ENCODE results near the gene NEUROD1.

The NEUROD1 gene

DNA sequence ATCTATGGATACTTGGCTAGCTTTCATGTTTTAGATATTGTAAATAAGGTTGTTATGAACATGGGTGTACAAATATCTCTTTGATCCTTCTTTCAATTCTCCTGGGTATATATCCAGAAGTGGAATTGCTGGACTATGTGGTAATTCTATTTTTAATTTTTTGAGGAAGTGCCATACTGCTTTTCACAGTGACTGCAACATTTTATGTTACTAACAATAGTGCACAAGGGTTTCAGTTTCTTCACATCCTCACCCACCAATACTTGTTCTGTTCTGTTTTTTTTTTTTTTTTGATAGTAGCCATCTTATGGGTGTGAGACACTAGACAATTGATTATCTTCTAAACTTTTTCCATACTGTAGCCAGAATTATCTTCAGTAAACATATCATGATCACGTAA is 17.3 kb upstream of the NEUROD1 start:
- Histone ChIP-seq H3K9me3 (ENCODE audit: control insufficient read depth, low read length) (no peaks in the 10 kb centered on the region), H3K4me3 (ENCODE audit: insufficient read depth in 1 of 2, low read depth in 1 of 2, low read length in 2 of 2) (no peak overlapping the region), H4K8ac (ENCODE audit: low read length) (no peak overlapping the region), H3K9ac (ENCODE audit: low read length) (no peak overlapping the region), H2AFZ (ENCODE audit: low read depth, low read length) (no peak overlapping the region), H3K4me2 (ENCODE audit: low read length, poor library complexity, severe bottlenecking) (no peak overlapping the region), H3K4ac (ENCODE audit: low read depth in 1 of 2, low read length in 2 of 2) (no peak overlapping the region), H2BK15ac (ENCODE audit: low read depth, poor library complexity, severe bottlenecking) (no peak overlapping the region), H3K79me1 (replicated peaks; ENCODE audit: low read length, poor library complexity, severe bottlenecking) (no peaks in the 10 kb centered on the region), H3K18ac (ENCODE audit: low read depth in 1 of 2, low read length in 2 of 2) (no peak overlapping the region), H4K91ac (ENCODE audit: low read length) (no peak overlapping the region), H3K27me3 (ENCODE audit: control insufficient read depth in 1 of 2, insufficient read depth in 1 of 2, low read length in 2 of 2) (peaks cover 6 to 25% of the 10 kb centered on the region in 2 experiments), H2BK120ac (ENCODE audit: low read depth, low read length) (no peak overlapping the region), H2BK5ac (ENCODE audit: low read depth, low read length, poor library complexity, severe bottlenecking) (no peak overlapping the region), H3K36me3 (ENCODE audit: control insufficient read depth in 1 of 2, insufficient read depth in 2 of 2, low read depth in 1 of 2, low read length in 2 of 2) (no peaks in the 10 kb centered on the region), H2BK12ac (ENCODE audit: low read length in 2 of 2) (no peak overlapping the region), H3K14ac (ENCODE audit: low read length in 2 of 2) (no peak overlapping the region), H2AK5ac (ENCODE audit: low read length, severe bottlenecking) (no peak overlapping the region), H3K23ac (ENCODE audit: low read length in 2 of 2) (no peak overlapping the region), H3K27ac (ENCODE audit: low read length, poor library complexity, severe bottlenecking) (no peak overlapping the region), H3K4me1 (ENCODE audit: control insufficient read depth, insufficient read depth, low read depth, low read length) (no peaks in the 10 kb centered on the region)
- DNase-seq: no peak
- 97% methylated on average over 1 of the region's 1 CpG for WGBS

DNA sequence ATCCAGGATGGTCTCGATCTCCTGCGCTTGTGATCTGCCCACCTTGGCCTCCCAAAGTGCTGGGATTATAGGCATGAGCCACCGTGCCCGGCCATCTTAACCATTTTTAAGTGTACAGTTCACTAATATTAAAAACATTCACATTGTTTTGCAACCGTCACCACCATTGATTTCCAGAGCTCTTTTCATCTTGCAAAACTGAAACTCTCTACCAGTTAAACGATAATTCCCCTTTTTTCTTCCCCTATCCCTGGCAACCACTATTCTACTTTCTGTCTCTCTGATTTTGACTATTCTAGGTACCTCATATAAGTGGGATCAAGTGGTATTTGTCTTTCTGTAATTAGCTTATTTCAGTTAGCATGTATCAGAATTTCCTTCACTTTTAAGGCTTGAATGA is 16.8 kb upstream of the NEUROD1 start:
- H3K9me3 ChIP-seq (ENCODE audit: control insufficient read depth, low read length): no peaks in the 10 kb centered on the region
- no peak overlapping the region for H2BK12ac ChIP-seq (ENCODE audit: low read length in 2 of 2)
- no peaks in the 10 kb centered on the region for H3K4me1 ChIP-seq (ENCODE audit: control insufficient read depth, insufficient read depth, low read depth, low read length)
- no peak overlapping the region for H3K4me2 ChIP-seq (ENCODE audit: low read length, poor library complexity, severe bottlenecking)
- H2BK120ac ChIP-seq (ENCODE audit: low read depth, low read length): no peak overlapping the region
- H4K91ac ChIP-seq (ENCODE audit: low read length): no peak overlapping the region
- no peak overlapping the region for H2BK15ac ChIP-seq (ENCODE audit: low read depth, poor library complexity, severe bottlenecking)
- no peak overlapping the region for H3K4me3 ChIP-seq (ENCODE audit: insufficient read depth in 1 of 2, low read depth in 1 of 2, low read length in 2 of 2)
- H3K18ac ChIP-seq (ENCODE audit: low read depth in 1 of 2, low read length in 2 of 2): no peak overlapping the region
- H2AK5ac ChIP-seq (ENCODE audit: low read length, severe bottlenecking): no peak overlapping the region
- peaks cover 6 to 25% of the 10 kb centered on the region in 2 experiments for H3K27me3 ChIP-seq (ENCODE audit: control insufficient read depth in 1 of 2, insufficient read depth in 1 of 2, low read length in 2 of 2)
- H3K36me3 ChIP-seq (ENCODE audit: control insufficient read depth in 1 of 2, insufficient read depth in 2 of 2, low read depth in 1 of 2, low read length in 2 of 2): no peaks in the 10 kb centered on the region
- H2AFZ ChIP-seq (ENCODE audit: low read depth, low read length): no peak overlapping the region
- H2BK5ac ChIP-seq (ENCODE audit: low read depth, low read length, poor library complexity, severe bottlenecking): no peak overlapping the region
- H4K8ac ChIP-seq (ENCODE audit: low read length): no peak overlapping the region
- no peaks in the 10 kb centered on the region for H3K79me1 ChIP-seq (replicated peaks; ENCODE audit: low read length, poor library complexity, severe bottlenecking)
- no peak overlapping the region for H3K23ac ChIP-seq (ENCODE audit: low read length in 2 of 2)
- no peak for DNase-seq
- H3K27ac ChIP-seq (ENCODE audit: low read length, poor library complexity, severe bottlenecking): no peak overlapping the region
- H3K14ac ChIP-seq (ENCODE audit: low read length in 2 of 2): no peak overlapping the region
- no peak overlapping the region for H3K4ac ChIP-seq (ENCODE audit: low read depth in 1 of 2, low read length in 2 of 2)
- WGBS: 88% methylated on average over 6 of the region's 6 CpGs
- no peak overlapping the region for H3K9ac ChIP-seq (ENCODE audit: low read length)

DNA sequence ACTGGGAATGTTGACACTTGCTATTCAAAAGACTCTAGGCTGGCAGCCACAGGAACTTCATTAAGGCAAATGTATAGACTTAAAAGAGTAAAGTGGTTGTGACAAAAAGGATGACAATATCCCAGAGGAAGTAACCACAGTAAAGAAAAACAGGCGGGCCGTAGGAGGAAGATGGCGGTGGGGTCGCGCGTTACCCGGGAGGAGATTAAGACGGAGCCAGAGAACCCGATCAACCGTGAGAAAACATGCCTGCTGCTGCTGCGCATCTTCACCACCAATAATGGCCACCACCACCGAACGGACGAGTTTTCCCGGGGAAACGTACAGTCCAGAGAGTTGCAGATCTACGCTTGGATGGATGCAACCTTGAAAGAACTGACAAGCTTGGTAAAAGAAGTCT is 14.0 kb upstream of the NEUROD1 start:
- Histone ChIP-seq H3K18ac (ENCODE audit: low read depth in 1 of 2, low read length in 2 of 2) (no peak overlapping the region), H3K9me3 (ENCODE audit: control insufficient read depth, low read length) (no peaks in the 10 kb centered on the region), H3K4me2 (ENCODE audit: low read length, poor library complexity, severe bottlenecking) (no peak overlapping the region), H3K9ac (ENCODE audit: low read length) (no peak overlapping the region), H3K27me3 (ENCODE audit: control insufficient read depth in 1 of 2, insufficient read depth in 1 of 2, low read length in 2 of 2) (peaks cover 21 to 34% of the 10 kb centered on the region in 2 experiments), H2AFZ (ENCODE audit: low read depth, low read length) (no peak overlapping the region), H3K14ac (ENCODE audit: low read length in 2 of 2) (no peak overlapping the region), H2BK5ac (ENCODE audit: low read depth, low read length, poor library complexity, severe bottlenecking) (no peak overlapping the region), H4K8ac (ENCODE audit: low read length) (no peak overlapping the region), H3K27ac (ENCODE audit: low read length, poor library complexity, severe bottlenecking) (no peak overlapping the region), H3K4me3 (ENCODE audit: insufficient read depth in 1 of 2, low read depth in 1 of 2, low read length in 2 of 2) (no peak overlapping the region), H4K91ac (ENCODE audit: low read length) (no peak overlapping the region), H2BK120ac (ENCODE audit: low read depth, low read length) (no peak overlapping the region), H3K4ac (ENCODE audit: low read depth in 1 of 2, low read length in 2 of 2) (no peak overlapping the region), H2BK12ac (ENCODE audit: low read length in 2 of 2) (no peak overlapping the region), H3K4me1 (ENCODE audit: control insufficient read depth, insufficient read depth, low read depth, low read length) (no peaks in the 10 kb centered on the region), H3K79me1 (replicated peaks; ENCODE audit: low read length, poor library complexity, severe bottlenecking) (no peaks in the 10 kb centered on the region), H2AK5ac (ENCODE audit: low read length, severe bottlenecking) (no peak overlapping the region), H3K36me3 (ENCODE audit: control insufficient read depth in 1 of 2, insufficient read depth in 2 of 2, low read depth in 1 of 2, low read length in 2 of 2) (no peaks in the 10 kb centered on the region), H2BK15ac (ENCODE audit: low read depth, poor library complexity, severe bottlenecking) (no peak overlapping the region), H3K23ac (ENCODE audit: low read length in 2 of 2) (no peak overlapping the region)
- no peak for DNase-seq
- 92% methylated on average over 17 of the region's 17 CpGs for WGBS

DNA sequence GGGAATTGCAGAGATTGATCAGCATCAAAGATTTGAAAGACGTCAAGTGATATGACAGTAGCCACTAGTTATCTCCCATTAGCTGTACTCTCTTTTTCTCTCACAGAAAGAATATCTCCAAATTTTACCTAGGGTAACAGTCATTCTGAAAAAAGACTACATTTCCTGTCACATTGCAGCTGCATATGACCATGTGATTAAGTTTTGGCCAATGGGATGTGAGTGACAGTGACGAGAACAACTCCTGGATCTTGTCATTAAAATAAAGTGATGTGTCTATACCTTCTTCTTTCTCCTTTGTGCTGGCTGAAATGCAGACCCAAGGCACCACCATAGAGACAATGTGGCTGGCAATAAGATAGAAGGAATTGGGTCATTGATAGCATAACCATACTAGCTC is 10.5 kb upstream of the NEUROD1 start:
- Histone ChIP-seq H4K8ac (ENCODE audit: low read length) (no peak overlapping the region), H2BK5ac (ENCODE audit: low read depth, low read length, poor library complexity, severe bottlenecking) (no peak overlapping the region), H3K23ac (ENCODE audit: low read length in 2 of 2) (no peak overlapping the region), H3K27ac (ENCODE audit: low read length, poor library complexity, severe bottlenecking) (no peak overlapping the region), H4K91ac (ENCODE audit: low read length) (no peak overlapping the region), H3K79me1 (replicated peaks; ENCODE audit: low read length, poor library complexity, severe bottlenecking) (no peaks in the 10 kb centered on the region), H3K14ac (ENCODE audit: low read length in 2 of 2) (no peak overlapping the region), H3K4me1 (ENCODE audit: control insufficient read depth, insufficient read depth, low read depth, low read length) (no peaks in the 10 kb centered on the region), H3K9ac (ENCODE audit: low read length) (no peak overlapping the region), H3K27me3 (ENCODE audit: control insufficient read depth in 1 of 2, insufficient read depth in 1 of 2, low read length in 2 of 2) (peaks cover 32 to 45% of the 10 kb centered on the region in 2 experiments), H2AFZ (ENCODE audit: low read depth, low read length) (no peak overlapping the region), H3K4ac (ENCODE audit: low read depth in 1 of 2, low read length in 2 of 2) (no peak overlapping the region), H2BK12ac (ENCODE audit: low read length in 2 of 2) (no peak overlapping the region), H3K9me3 (ENCODE audit: control insufficient read depth, low read length) (no peaks in the 10 kb centered on the region), H3K36me3 (ENCODE audit: control insufficient read depth in 1 of 2, insufficient read depth in 2 of 2, low read depth in 1 of 2, low read length in 2 of 2) (no peaks in the 10 kb centered on the region), H2BK15ac (ENCODE audit: low read depth, poor library complexity, severe bottlenecking) (no peak overlapping the region), H2BK120ac (ENCODE audit: low read depth, low read length) (no peak overlapping the region), H3K18ac (ENCODE audit: low read depth in 1 of 2, low read length in 2 of 2) (no peak overlapping the region), H3K4me3 (ENCODE audit: insufficient read depth in 1 of 2, low read depth in 1 of 2, low read length in 2 of 2) (no peak overlapping the region), H2AK5ac (ENCODE audit: low read length, severe bottlenecking) (no peak overlapping the region), H3K4me2 (ENCODE audit: low read length, poor library complexity, severe bottlenecking) (no peak overlapping the region)
- 100% methylated on average over 1 of the region's 2 CpGs for WGBS
- no peak for DNase-seq
